HFF-Myc (cell line): ENCODE measurements around the gene MYPN.

Experiments used
- DNase-seq: peaks from one replicate; pipeline ENCODE4 v3.0.0-alpha.2; 2011; ENCODE audit warnings: low read depth; ENCODE audit errors: extremely low read depth
- H3K4me3 ChIP-seq: replicated peaks from 2 replicates; pipeline ENCODE4 v1.5.1; 2011; ENCODE audit warnings: low read depth, mild to moderate bottlenecking, control low read depth, low read length
- CTCF ChIP-seq: IDR thresholded peaks from 2 replicates; pipeline ENCODE4 v1.5.1; 2012; ENCODE audit warnings: mild to moderate bottlenecking, low read depth, low read length, control low read depth; ENCODE audit errors: missing control alignments

MYPN gene

GRCh38 chr10:68082872-68083271 is 26.4 kb upstream of the MYPN start:
- peak; percentile 37 for TF ChIP-seq CTCF
- H3K4me3 ChIP-seq: no peak overlapping the region
- no peak for DNase-seq

DNA sequence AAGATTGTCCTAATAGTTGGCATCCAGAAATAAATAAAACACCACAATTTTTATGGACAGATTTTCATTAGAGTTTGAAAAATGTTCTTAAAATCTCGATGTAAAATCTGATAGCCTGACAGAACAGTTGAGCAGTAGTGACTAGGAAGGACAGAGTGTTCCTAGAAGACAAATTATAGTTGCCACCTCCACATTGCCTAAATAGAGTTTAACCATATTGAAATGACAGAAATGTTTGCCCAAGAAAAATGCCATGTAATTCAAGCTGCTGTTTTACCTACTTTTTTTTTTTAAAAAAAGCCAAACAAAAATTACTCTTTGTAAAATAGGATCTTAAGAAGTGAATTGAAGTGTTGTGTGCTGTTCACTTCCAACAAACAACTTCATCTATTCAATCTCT is 25.3 kb upstream of the MYPN start:
- H3K4me3 ChIP-seq: no peak overlapping the region
- TF ChIP-seq CTCF: no peak
- DNase-seq: no peak

GRCh38 chr10:68084469-68084868 is 24.8 kb upstream of the MYPN start:
- no peak for TF ChIP-seq CTCF
- DNase-seq: no peak

GRCh38 chr10:68086011-68086410 is 23.3 kb upstream of the MYPN start:
- H3K4me3 ChIP-seq: no peak overlapping the region
- TF ChIP-seq CTCF: no peak
- DNase-seq: no peak

More at GRCh38 chr10:68084469-68084868, 24.8 kb upstream of the MYPN start:
- H3K4me3 ChIP-seq: no peak overlapping the region

- H3K4me3 ChIP-seq: no peak overlapping the region
- TF ChIP-seq CTCF: no peak
- DNase-seq: no peak
Observed at GRCh38 chr10:68086910-68087684, 22.2 kb upstream of the MYPN start.

GRCh38 chr10:68087685-68088401 is 21.4 kb upstream of the MYPN start:
- no peak for DNase-seq
- H3K4me3 ChIP-seq: no peak overlapping the region
- no peak for TF ChIP-seq CTCF
